Retina (tissue), 1 donor: ENCODE results near the gene RNGTT.
"Not testable (repeated sequence)": the region's sequence is repeated elsewhere in the genome, so short reads cannot be mapped to it uniquely, and the experiment has no call there.

ENCODE experiments used
- DNase-seq: peaks from one replicate; pipeline ENCODE4 v3.0.0-alpha.2; 2016

Gene RNGTT

DNA sequence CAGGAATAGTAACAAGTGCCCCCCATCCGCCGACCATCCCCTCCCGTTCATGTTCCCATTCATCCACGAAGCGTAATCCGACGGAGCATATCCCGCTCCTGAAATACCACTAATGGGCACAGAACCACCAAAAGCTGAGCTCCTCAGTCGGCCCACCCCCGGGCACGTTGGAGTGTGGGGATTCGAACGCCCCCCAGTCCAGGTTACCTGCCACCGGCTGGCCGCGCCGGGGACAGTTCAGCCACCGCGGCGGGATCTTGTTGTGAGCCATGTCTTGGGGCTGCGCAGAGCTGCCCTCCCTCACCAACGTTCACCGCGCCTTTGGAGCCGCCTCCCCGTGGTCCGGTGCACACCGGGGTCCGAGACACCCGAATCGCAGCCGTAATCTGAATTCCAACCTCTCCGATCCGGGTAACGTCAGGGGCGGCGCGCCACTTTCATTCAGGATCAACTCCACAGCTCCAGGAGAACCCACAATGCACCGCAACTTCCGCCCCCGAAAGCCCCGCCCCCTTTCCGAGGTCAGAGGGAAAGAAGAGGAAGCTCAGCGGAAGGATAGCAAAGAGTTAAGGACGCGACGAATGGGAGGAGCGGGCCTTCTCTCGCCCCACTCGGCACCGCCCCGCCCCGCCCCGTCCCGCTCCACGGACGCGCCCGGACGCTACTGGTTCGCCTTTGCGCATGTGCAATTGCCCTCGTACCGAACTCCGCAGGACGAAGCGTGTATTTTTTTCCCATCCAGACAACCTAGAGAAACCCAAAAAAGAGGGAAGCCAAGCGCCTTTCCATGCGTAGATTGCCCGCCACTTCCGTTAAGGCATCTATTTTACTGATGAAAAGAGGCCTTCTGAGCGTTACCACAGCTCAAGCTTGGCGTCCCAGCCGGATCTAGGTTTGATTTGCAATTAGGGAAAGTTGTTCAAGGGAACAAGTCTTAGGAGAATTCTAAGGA is at the start of gene RNGTT:
Gene RNGTT, minus strand, starts transcription at position 480 of the 952 bp plus-strand sequence. Its CDS starts 209 bp downstream, at position 271.
- peak; percentile 97 for DNase-seq

DNA sequence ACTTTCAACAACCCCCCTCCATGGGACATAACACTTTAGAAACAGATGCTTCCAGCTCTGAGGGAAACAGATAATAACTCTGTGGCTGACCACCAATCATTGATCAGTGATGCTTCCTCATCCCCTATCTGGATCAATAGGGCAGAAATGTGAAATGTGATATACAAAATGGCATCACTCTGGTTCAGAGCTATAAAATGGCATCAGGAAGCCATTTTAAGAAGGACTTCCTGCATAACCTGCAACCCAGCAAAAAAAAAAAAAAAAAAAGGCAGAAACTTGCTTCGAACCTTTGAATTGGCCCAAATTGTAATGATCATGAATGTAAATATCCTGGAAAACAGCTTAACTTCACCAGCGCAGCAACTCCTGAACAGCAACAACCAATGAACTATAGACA is 48.0 kb upstream of the RNGTT start:
- DNase-seq: no peak

DNA sequence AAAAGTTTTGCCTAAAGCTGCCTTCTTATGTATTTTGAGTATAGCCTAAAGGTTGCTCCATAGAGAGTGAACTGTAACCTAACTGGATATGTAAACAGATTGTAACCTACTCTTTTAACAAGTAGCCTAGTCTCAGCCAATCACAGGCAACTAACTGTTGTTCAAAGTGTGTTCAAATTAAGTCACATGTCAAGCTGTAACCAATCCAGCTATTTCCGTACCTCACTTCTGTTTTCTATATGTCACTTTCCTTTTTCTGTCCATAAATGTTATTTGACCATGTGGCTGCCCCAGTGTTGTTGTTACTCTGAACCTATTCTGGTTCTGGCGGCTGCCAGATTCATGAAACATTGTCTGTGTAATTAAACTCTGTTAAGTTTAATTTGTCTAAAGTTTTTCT is 47.4 kb upstream of the RNGTT start:
- DNase-seq: no peak

DNA sequence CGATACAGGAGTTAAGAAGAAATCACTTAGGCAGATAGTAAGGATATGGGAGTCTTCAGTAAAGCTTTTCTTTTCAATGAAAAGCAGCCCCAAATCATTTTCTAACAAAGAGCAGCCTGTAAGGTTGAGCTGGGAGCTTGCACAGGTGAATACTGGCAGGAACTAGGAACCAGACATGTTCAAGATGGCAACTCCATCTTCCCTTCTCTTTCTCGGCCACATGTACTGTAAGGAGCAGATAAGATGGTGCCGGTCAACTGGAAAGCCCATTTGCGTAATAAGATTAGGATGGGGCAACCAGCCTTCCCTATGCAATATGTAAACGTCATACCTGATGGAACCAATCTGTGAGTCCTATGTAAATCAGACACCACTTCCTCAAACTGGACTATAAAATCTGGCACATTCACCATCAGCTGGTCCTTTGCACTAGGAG is 46.2 kb upstream of the RNGTT start:
- DNase-seq: no peak

DNA sequence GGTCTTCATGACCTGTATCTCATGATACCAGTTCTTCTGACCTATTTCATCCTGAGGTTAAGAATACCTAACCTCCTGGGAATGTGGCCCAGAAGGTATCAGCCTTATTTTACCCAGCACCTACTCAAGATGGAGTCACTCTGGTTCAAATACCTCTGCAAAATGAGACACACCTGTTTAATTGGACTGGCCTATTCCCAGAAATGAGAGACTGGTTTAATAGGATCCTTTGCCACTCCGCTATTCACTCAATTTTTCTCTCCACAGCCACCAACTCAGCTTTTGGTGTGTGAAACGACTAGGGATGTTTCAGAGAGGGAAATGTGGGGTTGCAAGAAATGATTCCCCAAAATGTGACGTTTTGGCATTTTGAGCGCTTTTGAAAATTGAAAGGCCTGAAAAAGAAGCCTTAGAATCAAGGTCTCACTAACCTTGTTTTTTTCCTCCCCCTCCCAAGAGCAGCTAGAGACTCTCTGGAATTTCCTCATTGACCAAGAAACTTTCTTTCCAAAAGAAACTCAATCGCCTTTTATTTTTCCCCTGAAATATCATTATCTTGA is 45.5 kb upstream of the RNGTT start:
- DNase-seq: no peak

DNA sequence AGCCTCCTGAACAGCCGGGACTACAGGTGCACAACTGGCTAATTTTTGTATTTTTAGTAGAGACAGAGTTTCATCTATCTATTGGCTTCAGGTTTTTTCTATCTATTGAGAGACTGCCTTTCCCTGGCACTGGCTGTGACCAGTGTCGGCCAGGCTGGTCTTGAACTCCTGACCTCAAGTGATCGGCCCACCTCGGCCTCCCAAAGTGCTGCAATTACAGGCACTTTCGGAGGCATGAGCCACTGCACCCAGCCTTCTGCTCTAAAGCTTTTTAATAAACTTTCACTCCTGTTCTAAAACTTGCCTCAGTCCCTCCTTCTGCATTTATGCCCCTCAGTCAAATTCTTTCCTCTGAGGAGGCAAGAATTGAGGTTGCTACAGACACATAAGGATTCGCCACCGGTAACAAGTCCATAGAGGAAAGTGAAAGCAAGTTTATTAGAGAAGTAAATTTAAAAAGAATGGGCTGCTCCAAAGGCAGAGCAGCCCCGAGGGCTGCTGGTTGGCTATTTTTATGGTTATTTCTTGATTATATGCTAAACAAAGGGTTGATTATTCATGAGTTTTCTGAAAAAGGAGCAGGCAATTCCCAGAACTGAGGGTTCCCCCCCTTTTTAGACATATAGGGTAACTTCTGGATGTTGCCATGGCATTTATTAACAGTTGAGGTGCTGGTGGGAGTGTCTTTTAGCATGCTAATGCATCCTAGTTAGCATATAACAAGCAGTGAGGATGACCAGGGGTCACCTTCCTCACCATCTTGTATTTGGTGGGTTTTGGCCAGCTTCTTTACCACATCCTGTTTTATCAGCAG is 44.8 kb upstream of the RNGTT start:
- no peak for DNase-seq

DNA sequence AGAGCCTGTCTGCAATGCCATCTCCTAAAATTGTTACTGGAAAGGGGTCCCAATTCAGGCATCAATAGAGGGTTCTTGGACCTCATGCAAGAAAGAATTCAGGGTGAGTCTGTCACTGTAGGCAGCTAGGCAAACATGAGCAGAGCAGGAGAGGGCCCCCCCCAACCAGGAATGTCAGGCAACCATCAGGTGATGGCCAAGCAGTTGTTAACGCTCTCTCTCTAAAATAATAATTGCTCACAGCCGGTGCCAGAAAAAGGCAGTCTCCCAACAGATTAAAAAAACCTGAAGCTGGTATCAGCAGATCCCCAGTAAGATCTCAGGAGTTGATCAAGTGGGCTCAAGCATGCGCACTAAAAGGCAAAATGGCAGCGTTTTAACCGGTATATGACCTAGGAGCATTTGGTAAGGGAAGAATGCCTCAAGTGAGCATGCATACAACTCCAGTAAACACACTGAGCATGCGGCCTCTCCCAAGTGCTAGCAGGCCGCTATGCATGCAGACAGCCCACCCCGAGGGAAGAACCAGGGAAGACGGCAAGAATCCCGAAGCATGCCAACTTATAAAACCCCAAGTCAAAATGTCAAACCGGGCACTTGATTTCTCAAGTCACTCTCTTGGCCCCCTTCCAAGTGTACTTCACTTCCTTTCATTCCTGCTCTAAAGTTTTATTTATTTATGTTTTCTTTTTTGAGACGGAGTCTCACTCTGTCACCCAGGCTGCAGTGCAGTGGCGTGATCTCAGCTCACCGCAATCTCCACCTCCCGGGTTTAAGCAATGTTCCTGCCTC is 44.0 kb upstream of the RNGTT start:
- DNase-seq: no peak

DNA sequence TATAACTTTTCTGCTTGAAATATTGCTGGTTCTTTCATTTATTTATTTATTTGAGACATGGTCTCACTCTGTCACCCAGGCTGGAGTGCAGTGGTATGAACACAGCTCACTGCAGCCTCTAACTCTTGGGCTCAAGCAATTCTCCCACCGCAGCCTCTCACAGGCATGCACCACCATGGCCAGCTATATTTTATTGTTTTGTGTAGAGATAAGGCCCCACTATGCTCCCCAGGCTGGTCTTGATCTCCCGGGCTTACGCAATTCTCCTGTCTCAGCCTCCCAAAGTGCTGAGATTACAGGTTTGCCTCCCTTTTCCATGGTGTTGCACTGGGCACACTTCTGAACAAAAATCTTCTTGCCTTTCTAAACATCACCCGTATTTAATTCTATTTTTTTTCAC is 39.1 kb upstream of the RNGTT start:
- DNase-seq: no peak

DNA sequence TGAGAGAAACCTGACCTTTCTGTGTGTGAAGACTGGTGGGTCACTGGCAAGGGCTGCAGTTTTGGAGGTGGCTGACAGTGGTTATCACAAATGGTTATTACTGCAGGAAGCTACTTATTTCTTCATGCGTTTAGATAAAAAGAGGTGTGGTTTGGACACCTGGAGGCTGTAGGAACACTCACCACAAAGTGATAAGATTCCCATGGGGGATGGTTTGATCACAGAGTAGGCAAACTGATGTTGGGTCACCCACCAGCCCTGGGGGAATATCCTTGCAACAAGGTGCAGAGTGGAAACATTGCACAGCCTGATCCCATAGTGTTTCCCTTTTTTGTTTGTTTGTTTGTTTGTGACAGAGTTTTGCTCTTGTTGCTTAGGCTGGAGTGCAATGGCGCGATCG is 33.9 kb upstream of the RNGTT start:
- no peak for DNase-seq

DNA sequence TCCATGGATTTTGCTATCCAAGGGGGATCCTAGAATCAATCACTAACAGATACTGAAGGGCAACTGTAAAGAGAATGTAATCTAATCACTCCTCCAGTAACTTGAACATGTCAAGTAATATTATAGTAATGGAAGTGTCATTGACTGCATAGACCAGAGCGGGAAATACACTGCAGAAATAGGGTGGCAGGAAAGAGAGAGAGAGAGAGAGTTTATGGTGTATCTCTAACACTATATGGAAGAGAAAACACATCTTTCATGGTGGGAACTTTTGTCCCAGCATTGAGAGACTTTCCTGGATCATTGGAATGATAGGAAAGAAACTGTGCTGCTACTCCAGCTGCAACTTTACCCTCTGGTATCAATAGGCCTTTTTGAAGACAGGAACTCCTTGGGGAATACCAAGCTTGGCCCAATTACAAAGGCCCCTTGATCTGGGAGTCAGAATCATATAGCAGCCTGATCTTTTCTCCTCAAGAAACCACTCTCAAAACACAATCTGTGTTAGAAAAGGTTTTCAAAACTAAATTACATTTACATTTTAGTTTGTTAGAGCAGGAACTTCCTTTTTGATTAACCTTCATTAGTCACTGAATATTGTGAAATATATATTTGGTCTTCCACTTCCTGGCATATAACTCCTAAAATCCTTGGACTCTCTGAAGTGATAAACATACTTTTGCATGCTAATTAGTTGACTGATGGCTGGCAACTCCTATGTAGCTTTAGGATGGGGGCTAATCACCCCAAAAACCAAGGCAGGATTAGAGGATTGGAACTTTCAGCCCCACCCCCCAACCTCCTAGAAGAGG is 29.5 kb upstream of the RNGTT start:
- DNase-seq: no peak

DNA sequence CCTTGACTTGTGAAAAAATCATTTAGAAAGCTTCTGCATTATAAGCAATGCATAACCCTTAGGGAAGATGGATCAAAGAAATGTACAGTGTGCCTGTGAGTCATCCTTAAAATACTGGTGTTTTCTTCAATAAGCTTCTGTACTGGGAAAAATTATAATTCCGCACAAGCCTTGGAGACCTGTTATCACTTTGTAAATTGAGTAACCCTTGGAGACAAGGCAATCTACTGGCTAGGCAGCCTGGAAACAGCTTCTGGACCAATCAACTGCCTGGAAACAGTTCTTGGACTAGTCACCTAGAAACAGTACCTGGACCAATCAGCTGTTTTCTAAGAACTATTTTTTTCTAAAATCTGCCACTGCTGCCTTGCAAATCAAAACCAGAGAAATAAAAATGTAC is 25.8 kb upstream of the RNGTT start:
- no peak for DNase-seq

DNA sequence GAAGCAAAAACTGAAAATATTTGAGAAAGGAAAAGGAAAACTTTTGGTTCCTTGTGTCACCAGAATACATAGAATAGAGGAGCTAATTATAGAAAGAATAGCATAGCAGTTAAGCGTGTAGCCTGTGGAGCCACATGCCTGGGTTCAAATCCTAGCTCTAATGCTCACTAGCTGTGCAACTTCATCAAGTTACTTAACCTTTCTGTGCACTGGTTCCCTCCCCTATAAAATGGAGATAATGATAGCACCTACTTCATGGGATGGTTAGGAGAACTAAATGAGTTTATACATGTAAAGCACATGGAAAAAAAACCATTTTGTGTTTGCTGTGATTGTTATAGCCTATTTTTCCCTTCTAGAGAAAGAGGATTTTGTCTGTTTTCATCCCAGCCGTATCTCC is 24.5 kb upstream of the RNGTT start:
- DNase-seq: no peak

DNA sequence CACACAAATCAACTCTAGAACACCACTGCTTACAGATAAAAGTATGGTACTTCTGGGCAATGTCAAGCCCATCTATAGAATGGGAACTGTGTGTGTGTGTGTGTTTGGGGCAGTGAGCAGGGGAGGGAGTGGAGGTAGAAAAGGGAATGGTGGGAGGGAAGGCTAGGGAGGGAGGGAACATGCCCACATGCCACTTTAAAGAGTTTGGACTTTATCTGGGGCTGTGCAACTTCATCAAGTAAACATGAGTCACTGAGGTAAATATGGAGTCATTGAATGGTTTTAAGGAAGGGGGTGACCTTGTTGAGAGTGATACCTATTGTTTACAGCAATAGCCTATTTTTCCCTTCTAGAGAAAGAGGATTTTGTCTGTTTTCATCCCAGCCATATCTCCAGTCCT is 22.5 kb upstream of the RNGTT start:
- DNase-seq: no peak

DNA sequence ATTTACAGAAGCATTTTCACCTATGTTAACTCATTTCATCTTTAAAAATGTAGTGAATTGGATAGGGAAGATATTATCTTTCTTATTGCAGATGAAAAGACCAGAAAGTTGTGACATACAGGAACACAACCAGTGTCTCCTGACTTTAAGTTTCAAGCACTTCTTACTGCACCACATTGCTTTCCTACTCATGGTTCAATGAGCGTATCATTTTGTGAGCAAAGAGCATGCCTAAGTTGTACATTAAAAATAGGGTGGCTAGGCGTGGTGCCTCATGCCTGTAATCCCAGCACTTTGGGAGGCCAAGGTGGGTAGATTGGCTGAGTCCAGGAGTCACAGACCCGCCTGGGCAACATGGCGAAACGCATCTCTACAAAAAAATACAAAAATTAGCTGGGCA is 21.2 kb upstream of the RNGTT start:
- no peak for DNase-seq

DNA sequence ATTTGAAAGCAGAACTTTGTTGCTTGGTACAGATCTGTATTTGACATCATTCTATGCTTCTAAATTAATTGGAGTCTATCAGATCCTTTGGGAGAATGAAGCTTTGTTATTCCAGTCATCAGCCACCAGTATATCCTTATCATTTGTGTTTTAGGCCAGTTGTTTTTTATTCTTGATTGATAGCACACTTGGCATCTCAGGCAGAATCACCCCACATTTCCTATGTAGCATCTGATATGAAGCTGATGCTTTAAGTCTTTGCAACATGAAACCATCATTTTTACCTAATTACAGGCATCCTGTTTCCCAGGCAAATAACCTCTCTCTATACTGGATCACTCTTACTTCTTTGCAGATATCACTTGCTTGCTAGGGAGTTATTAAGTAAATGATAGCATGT is 20.7 kb upstream of the RNGTT start:
- DNase-seq: no peak

DNA sequence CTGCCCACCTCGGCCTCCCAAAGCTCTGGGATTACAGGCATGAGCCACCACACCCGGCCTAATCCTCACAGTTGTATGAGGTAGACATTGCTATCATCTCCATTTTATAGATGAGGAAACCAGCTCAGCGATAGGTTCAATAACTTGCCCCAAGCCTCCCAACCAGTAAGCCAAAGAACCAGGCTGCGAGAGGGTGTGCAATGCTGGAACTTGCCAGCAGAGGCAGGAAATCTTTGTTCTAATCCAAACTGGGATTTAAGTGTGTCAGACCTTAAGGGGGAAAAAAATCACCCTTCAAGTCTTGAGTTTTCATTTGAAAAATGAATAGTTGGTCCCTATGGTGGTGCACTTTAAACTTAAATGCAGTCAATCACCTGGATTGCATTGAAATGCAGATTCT is 20.1 kb upstream of the RNGTT start:
- DNase-seq: peak; percentile 26

DNA sequence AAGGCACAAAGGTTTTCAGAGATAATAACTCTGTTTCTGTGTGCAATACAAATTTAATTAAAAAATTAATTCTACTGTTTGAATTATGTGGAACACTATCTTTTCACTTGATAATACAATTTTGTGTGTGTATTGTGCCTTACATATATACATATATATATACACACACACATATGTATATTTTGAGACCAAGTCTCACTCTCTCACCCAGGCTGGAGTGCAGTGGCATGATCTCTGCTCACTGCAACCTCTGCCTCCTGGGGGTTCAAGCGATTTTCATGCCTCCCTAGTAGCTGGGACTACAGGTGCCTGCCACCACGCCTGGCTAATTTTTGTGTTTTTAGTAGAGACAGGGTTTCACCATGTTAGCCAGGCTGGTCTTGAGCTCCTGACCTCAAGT is 19.7 kb upstream of the RNGTT start:
- DNase-seq: not testable (repeated sequence)

DNA sequence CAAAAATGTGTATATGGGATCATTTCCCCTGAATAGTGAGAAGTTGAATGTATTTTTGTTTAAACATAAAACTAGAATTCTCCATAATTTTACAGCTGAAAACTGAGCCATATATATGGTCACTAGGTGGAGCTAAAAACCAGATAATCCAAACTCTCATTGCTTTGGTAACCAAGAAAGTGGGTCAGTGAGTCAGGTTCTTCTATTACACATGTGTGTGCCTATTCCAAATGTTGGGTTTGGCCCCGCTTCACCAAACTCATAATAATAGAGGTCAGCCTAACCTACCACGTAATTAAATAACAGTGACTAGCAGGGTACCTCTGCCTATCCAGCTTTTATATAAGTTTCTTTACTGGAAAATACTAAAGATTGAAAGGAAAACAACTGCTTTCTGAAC is 19.3 kb upstream of the RNGTT start:
- peak; percentile 56 for DNase-seq

DNA sequence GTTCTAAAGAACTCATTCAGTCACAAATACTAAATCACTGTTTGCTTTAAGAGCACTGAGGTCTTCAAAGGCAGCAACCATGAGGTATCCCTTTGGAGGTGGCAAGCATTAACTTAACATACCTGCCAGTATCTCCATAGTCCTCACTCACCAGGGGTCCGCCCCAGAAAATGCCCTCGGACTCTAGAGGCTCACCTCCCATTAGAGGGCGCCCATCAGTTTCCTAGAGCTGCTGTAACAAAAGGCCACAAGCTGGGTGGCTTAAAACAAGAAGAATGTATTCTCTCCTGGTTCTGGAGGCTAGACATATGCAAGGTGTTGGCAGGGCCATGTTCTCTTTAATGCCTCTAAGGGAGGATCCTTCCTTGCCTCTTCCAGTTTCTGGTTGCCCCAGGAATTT is 12.0 kb upstream of the RNGTT start:
- no peak for DNase-seq

DNA sequence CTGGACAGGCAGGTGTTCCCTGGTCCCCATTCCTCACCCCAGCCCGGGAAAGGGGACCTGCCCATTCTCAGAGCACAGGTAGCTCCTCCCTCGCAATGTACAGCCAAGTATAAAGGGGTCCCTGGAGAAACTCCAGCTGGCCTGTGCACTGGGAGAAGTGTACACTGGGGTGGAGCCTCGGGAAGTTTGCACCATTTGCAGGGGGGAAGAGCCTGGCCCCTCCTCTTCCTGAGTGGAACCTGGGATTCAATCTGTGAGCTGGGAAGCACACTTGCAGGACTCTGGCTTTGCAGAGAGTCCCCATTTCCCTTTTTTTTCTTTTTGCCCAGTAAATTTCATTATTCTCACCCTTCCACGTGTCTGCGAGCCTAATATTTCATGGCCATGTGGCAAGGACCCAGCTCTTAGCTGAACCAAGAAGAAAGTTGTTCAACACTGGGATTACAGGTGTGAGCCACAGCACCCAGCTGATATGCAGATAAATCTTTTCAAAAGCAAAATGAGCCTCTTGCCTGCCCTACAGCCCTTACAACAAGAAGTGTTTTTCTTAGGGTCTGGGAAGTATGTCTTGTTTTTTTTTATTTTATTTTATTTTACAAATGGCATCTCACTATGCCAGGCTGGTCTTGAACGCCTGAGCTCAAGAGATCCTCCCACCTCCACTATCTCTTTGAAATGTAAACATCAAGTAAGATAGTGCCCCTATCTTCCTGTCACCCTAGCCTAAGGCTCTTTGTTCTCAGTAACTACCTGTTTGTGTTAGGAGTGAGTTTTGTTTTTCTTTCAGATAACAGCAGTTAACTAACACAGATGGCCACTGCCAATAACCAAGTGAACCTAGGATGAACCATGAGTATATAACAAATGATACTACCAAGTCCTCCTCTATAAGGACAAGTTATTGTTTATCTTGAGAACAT is 9.3 kb upstream of the RNGTT start:
- DNase-seq: no peak

DNA sequence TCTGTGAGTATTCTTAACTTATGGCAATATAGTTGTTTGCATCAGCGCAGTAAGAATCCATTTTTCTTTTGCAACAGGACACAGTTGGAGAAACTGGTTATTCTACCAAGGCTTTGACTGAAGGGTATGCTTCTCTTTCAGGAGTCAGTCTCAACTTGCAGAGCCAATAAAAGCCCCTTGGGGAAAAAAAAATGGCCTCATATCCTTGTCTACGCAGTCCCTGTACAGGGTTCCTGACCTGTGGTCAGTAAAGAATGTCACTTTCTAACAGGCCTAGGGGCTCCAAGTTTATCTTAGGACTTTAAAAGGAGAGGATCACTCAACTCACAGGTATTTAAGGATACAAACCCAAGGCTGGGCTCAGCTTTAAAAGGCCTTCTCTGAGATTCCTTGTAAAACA is 6.9 kb upstream of the RNGTT start:
- no peak for DNase-seq
